HepG2 (cell line): ENCODE results near the gene VWCE. TPM values are rescaled to one million over a fixed set of nuclear protein-coding genes. Genes with fewer than 3 reads are reported as not detected.
A peak's percentile ranks its signal among the peaks of the same experiment; 100 is the strongest.

Experiments
- ATAC-seq: fragments of 200-7000 bp; cut with Tn5 transposase; 3 replicates; pipeline ENCODE4 v1.9.1; 2020; ENCODE audit warnings: mild to moderate bottlenecking, moderate library complexity
- BruUV-seq: library from RNA; stranded (reverse); fragments of 400-500 nt; replicated peaks from 2 replicates; lab custom pipeline; 2021; lab: Mats Ljungman, UMichigan
- CTCF ChIA-PET: fragments of 300-600 bp; formaldehyde crosslinking; extraction: SDS; loops from one replicate; lab custom pipeline; 2021; ENCODE audit warnings: low total read pairs, inconsistent platforms, low intra/inter-chr PET ratio; lab: Yijun Ruan, JAX
- POLR2A ChIA-PET: fragments of 350-600 bp; sonication (Branson Sonifier 250); formaldehyde crosslinking; loops from one replicate; lab custom pipeline; 2020; ENCODE audit warnings: antibody characterized with exemption, inconsistent platforms; lab: Yijun Ruan, JAX
- DNase-seq: peaks from one replicate; pipeline ENCODE4 v3.0.0-alpha.2; 2015; ENCODE audit warnings: low spot score
- FAIRE-seq: peaks from 3 replicates; lab custom pipeline; 2011; peaks lifted over from hg19 to GRCh38; lab: Jason Lieb, UNC
- H2AFZ ChIP-seq: one replicate; pipeline ENCODE4 v1.6.1; 2011; ENCODE audit warnings: low read length, inconsistent platforms
- H3K27ac ChIP-seq: fragments of 300-600 bp; 3 replicates; pipeline ENCODE4 v1.8.0; 2011; ENCODE audit warnings: mixed run types, mild to moderate bottlenecking, mixed read lengths, low read length, inconsistent platforms; ENCODE audit not compliant: insufficient read depth; ENCODE audit errors: extremely low read length
- H3K27me3 ChIP-seq, 2 experiments: fragments of 200-600 bp in 1 of 2; 2 replicates in 1 of 2; 3 replicates in 1 of 2; pipeline versions ENCODE4 v1.6.0 to v1.8.0; 2011; ENCODE audit warnings: low read length in 2 of 2, mild to moderate bottlenecking in 2 of 2, moderate library complexity in 2 of 2, inconsistent platforms in 1 of 2; ENCODE audit not compliant: insufficient read depth in 2 of 2, control insufficient read depth in 1 of 2
- H3K36me3 ChIP-seq, 2 experiments: fragments of 200-600 bp in 1 of 2; replicated peaks in 1 of 2; 2 replicates in 1 of 2; 3 replicates in 1 of 2; pipeline versions ENCODE4 v1.5.1 to v1.8.0; 2011; ENCODE audit warnings: low read length in 2 of 2, inconsistent platforms in 1 of 2; ENCODE audit not compliant: insufficient read depth in 2 of 2, control insufficient read depth in 1 of 2
- H3K4me1 ChIP-seq: 2 replicates; pipeline ENCODE4 v1.5.1; 2012; ENCODE audit warnings: low read length, inconsistent platforms; ENCODE audit not compliant: insufficient read depth
- H3K4me2 ChIP-seq: 2 replicates; pipeline ENCODE4 v1.6.0; 2011; ENCODE audit warnings: low read depth, low read length, inconsistent platforms
- H3K4me3 ChIP-seq, 3 experiments: fragments of 200-600 bp in 1 of 3; sonication (generic), shearing (Covaris generic) in 1 of 3; replicated peaks in 1 of 3; 2 replicates each; pipeline ENCODE4 v1.5.1; 2011 to 2016; ENCODE audit warnings: low read length in 3 of 3, inconsistent platforms in 2 of 3, low read depth in 2 of 3, mild to moderate bottlenecking in 2 of 3, control low read depth in 1 of 3, mixed read lengths in 1 of 3; ENCODE audit not compliant: insufficient read depth in 1 of 3
- H3K79me2 ChIP-seq: one replicate; pipeline ENCODE4 v1.6.1; 2011; ENCODE audit warnings: low read length, inconsistent platforms; ENCODE audit not compliant: insufficient read depth
- H3K9ac ChIP-seq: 2 replicates; pipeline ENCODE4 v1.6.0; 2011; ENCODE audit warnings: mild to moderate bottlenecking, low read depth, low read length, inconsistent platforms; ENCODE audit not compliant: insufficient read depth
- H3K9me3 ChIP-seq: 2 replicates; pipeline ENCODE4 v1.5.1; 2012; ENCODE audit warnings: mild to moderate bottlenecking, low read length
- H4K20me1 ChIP-seq: 2 replicates; pipeline ENCODE4 v1.6.0; 2011; ENCODE audit warnings: inconsistent platforms, mild to moderate bottlenecking, low read length, moderate library complexity; ENCODE audit not compliant: insufficient read depth
- HIC2 ChIP-seq: sonication (generic); formaldehyde crosslinking; IDR thresholded peaks from 2 replicates; pipeline ENCODE4 v1.9.0; 2022; ENCODE audit warnings: low read depth, missing genetic modification reagents
- RBFOX2 ChIP-seq: fragments of 200-400 bp; formaldehyde crosslinking; IDR thresholded peaks from 2 replicates; pipeline ENCODE4 v1.6.1; 2017; ENCODE audit warnings: low read depth, mild to moderate bottlenecking, low read length
- ZNF629 ChIP-seq: sonication (generic); formaldehyde crosslinking; conservative IDR thresholded peaks from 2 replicates; pipeline ENCODE4 v1.5.0; 2020; ENCODE audit warnings: missing genetic modification reagents
- WGBS: methylation state at CpG from one replicate; pipeline ENCODE4 v1.1.6; 2017; ENCODE audit warnings: low lambda C conversion rate; 5-methylcytosine and 5-hydroxymethylcytosine counted together
- in situ Hi-C: cut with HindIII; loops from 2 replicates; pipeline ENCODE4 v1.10.0; 2017; ENCODE audit warnings: low pct_unique_long_range_greater_than_20kb; ENCODE audit not compliant: extremely low pct_ligation_motif_present
- intact Hi-C: fragments of 100-400 bp; cut with micrococcal nuclease; formaldehyde crosslinking; loops from one replicate; pipeline ENCODE4 v1.10.0; 2022; ENCODE audit not compliant: unreplicated experiment
- polyA plus RNA-seq, 8 experiments: library from polyadenylated mRNA; depleted of rRNA in 3 of 8; stranded (reverse) in 7 of 8; unstranded in 1 of 8; fragments of >200 nt; fragmentation: Illumina TruSeq in 4 of 8; extraction: Trizol in 4 of 8; gene quantifications; 2 replicates each; pipeline versions ENCODE4 v1.2.1 to v1.2.3, GENCODE V29; 2011 to 2016; ENCODE audit warnings: low read depth in 4 of 8, missing spikeins in 1 of 8, mixed read lengths in 1 of 8; ENCODE audit not compliant: insufficient read depth in 1 of 8
- total RNA-seq, 5 experiments: library from RNA; depleted of rRNA; stranded (reverse); fragments of >200 nt; fragmentation: Illumina TruSeq; extraction: Trizol; gene quantifications; 2 replicates each; pipeline ENCODE4 v1.2.3, GENCODE V29; 2016; ENCODE audit warnings: low read depth in 1 of 5
- TF ChIP-seq, protein P1 (sequence below): sonication (generic); formaldehyde crosslinking; IDR thresholded peaks from 2 replicates; pipeline ENCODE4 v1.4.0; 2020; ENCODE audit warnings: mild to moderate bottlenecking, low read depth, missing genetic modification reagents
- TF ChIP-seq, protein P2 (sequence below), 2 experiments: sonication (generic) in 1 of 2; formaldehyde crosslinking in 1 of 2; IDR thresholded peaks; 2 replicates each; pipeline versions ENCODE4 v1.5.1 to v1.6.1; 2011 to 2020; ENCODE audit warnings: borderline replicate concordance in 1 of 2, low read depth in 1 of 2, low read length in 1 of 2, mild to moderate bottlenecking in 1 of 2, missing genetic modification reagents in 1 of 2, moderate library complexity in 1 of 2

The VWCE gene
- total and polyA plus RNA-seq, 2 of the 13 experiments (the other 11 are each of a cell fraction or from before 2014, with no cell fraction given) = 27.6 to 58.3 TPM

DNA sequence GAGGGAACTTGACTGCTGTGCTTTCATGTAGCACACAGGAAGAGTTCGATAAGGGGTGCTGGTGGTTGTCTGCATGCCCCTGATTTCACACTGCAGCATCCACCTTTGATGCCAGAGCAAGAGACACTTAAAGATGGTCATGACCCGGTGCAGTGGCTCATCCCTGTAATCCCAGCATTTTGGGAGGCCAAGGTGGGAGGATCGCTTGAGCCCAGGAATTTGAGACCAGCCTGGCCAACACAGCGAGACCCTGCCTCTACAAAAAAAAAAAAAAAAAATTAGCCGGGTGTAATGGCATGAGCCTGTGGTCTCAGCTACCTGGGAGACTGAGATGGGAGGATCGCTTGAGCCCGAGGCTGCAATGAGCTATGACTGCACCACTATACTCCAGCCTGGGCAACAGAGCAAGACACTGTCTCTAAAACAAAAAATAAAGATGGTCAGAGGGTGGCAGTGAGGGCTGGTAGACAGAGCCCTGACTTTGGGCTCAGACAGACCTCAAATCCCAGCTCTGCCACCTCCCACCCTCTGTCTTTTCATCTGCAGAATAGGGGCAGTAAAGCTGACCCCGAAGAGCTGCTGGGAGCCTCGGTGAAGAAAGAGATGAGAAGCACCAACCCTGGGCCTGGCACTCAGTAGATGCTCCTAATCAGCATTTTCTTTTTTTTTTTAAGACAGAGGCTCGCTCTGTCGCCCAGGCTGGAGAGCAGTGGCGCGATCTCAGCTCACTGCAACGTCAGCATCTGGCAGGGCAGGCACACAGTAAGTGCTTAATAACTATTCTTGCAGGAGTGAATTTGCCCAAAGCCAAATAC is 17.7 kb downstream of the VWCE start:
- ChIA-PET POLR2A (interaction anchor here (1.0 kb wide), 1 partner anchor 17 kb away, joined by 3 read pairs; no protein-coding TSS in a partner anchor), CTCF (no interaction called here)
- intact Hi-C loops (no loop called here), in situ Hi-C loops (no loop called here)
- H3K79me2 ChIP-seq = no peaks in the 10 kb centered on the region
- no peak for DNase-seq
- no peak overlapping the region for H3K4me3 ChIP-seq
- H3K4me2 ChIP-seq = no peak overlapping the region
- no peaks in the 10 kb centered on the region for H3K27me3 ChIP-seq
- FAIRE-seq = no peak
- H3K9ac ChIP-seq = no peak overlapping the region
- WGBS = 98% methylated on average over 14 of the region's 14 CpGs
- H4K20me1 ChIP-seq = peaks cover 5% of the 10 kb centered on the region; the same call in 1 of the 2 replicates
- H3K4me1 ChIP-seq = no peaks in the 10 kb centered on the region
- peaks cover 49 to 88% of the 10 kb centered on the region in 2 experiments for H3K36me3 ChIP-seq
- H3K27ac ChIP-seq = no peak overlapping the region
- no peaks in the 10 kb centered on the region for H3K9me3 ChIP-seq
- ATAC-seq = no peak
- TF ChIP-seq, protein P1, sequence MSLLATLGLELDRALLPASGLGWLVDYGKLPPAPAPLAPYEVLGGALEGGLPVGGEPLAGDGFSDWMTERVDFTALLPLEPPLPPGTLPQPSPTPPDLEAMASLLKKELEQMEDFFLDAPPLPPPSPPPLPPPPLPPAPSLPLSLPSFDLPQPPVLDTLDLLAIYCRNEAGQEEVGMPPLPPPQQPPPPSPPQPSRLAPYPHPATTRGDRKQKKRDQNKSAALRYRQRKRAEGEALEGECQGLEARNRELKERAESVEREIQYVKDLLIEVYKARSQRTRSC = no peak
- TF ChIP-seq HIC2 (CRISPR knock-in tag) (no peak), RBFOX2 (0 out of 2 replicates have a peak, but pooled peaks have one; percentile 19)
- BruUV-seq = no TSS peak
- H2AFZ ChIP-seq = no peak overlapping the region

- Histone ChIP-seq H4K20me1 (peaks cover 5% of the 10 kb centered on the region; the same call in 1 of the 2 replicates), H2AFZ (no peak overlapping the region), H3K27ac (no peak overlapping the region), H3K4me1 (no peaks in the 10 kb centered on the region), H3K9ac (no peak overlapping the region), H3K9me3 (no peaks in the 10 kb centered on the region), H3K4me2 (no peak overlapping the region), H3K27me3 (no peaks in the 10 kb centered on the region), H3K79me2 (no peaks in the 10 kb centered on the region), H3K4me3 (no peak overlapping the region), H3K36me3 (peaks cover 45 to 83% of the 10 kb centered on the region in 2 experiments)
- in situ Hi-C loops = no loop called here
- TF ChIP-seq, protein P2, sequence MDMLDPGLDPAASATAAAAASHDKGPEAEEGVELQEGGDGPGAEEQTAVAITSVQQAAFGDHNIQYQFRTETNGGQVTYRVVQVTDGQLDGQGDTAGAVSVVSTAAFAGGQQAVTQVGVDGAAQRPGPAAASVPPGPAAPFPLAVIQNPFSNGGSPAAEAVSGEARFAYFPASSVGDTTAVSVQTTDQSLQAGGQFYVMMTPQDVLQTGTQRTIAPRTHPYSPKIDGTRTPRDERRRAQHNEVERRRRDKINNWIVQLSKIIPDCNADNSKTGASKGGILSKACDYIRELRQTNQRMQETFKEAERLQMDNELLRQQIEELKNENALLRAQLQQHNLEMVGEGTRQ (IDR thresholded peaks at IDR 0.05; ENCODE audit: low read depth, low read length) = no peak
- TF ChIP-seq, protein P2 (CRISPR knock-in tag; IDR thresholded peaks at IDR 0.05; ENCODE audit: borderline replicate concordance) = no peak
- TF ChIP-seq ZNF629 (CRISPR knock-in tag) = peak; percentile 76
- DNase-seq (no peak), FAIRE-seq (no peak), ATAC-seq (no peak)
- intact Hi-C loops = no loop called here
- no TSS peak for BruUV-seq
- CTCF ChIA-PET = no interaction called here
- WGBS = 96% methylated on average over 4 of the region's 4 CpGs
- POLR2A ChIA-PET = no interaction called here
These were observed 19.9 kb downstream of the VWCE start for GRCh38 chr11:61275191-61275590.
